K562 (cell line): ENCODE measurements around the gene TJP2. TPM values are rescaled to one million over a fixed set of nuclear protein-coding genes. Genes with fewer than 3 reads are reported as not detected.

Experiments
- ASH1L ChIP-seq: fragments of 450-650 bp; IDR thresholded peaks from 2 replicates; pipeline ENCODE4 v1.6.1; 2018; ENCODE audit warnings: borderline replicate concordance, mild to moderate bottlenecking, low read depth; ENCODE audit not compliant: partially characterized antibody
- BRCA1 ChIP-seq, 2 experiments: fragments of 450-650 bp in 1 of 2; sonication (generic) in 1 of 2; formaldehyde crosslinking in 1 of 2; IDR thresholded peaks; 2 replicates each; pipeline versions ENCODE4 v1.5.0 to v1.6.1; 2017 to 2020; ENCODE audit warnings: mild to moderate bottlenecking in 1 of 2, missing genetic modification reagents in 1 of 2
- CBFA2T2 ChIP-seq: fragments of 450-650 bp; conservative IDR thresholded peaks from 2 replicates; pipeline ENCODE4 v1.6.1; 2017; ENCODE audit warnings: mild to moderate bottlenecking
- CCAR2 ChIP-seq: fragments of 200-400 bp; formaldehyde crosslinking; IDR thresholded peaks from 2 replicates; pipeline ENCODE4 v1.6.1; 2017; ENCODE audit warnings: mild to moderate bottlenecking, low read depth, low read length
- GTF2E2 ChIP-seq: fragments of 200-800 bp; sonication (Bioruptor generic); IDR thresholded peaks from 2 replicates; pipeline ENCODE4 v1.6.1; 2016; ENCODE audit warnings: missing genetic modification characterization, missing compliant biosample characterization
- MAFK ChIP-seq: IDR thresholded peaks from 2 replicates; pipeline ENCODE4 v1.6.1; 2011; ENCODE audit warnings: low read length, improper control_type of control experiment
- MAX ChIP-seq: sonication (generic); formaldehyde crosslinking; IDR thresholded peaks from 2 replicates; pipeline ENCODE4 v1.9.0; 2022; ENCODE audit warnings: mild to moderate bottlenecking, missing genetic modification reagents
- MBD2 ChIP-seq: sonication (generic); IDR thresholded peaks from 2 replicates; pipeline ENCODE4 v1.6.1; 2016; ENCODE audit warnings: low read depth, borderline replicate concordance
- MCM3 ChIP-seq: fragments of 450-650 bp; IDR thresholded peaks from 2 replicates; pipeline ENCODE4 v1.6.1; 2016
- MED1 ChIP-seq: sonication (generic); formaldehyde crosslinking; IDR thresholded peaks from 2 replicates; pipeline ENCODE4 v1.8.1; 2023; ENCODE audit warnings: missing genetic modification reagents, borderline replicate concordance
- MITF ChIP-seq: IDR thresholded peaks from 2 replicates; pipeline ENCODE4 v1.6.1; 2014; ENCODE audit warnings: antibody characterized with exemption
- NBN ChIP-seq: fragments of 450-650 bp; IDR thresholded peaks from 2 replicates; pipeline ENCODE4 v1.6.1; 2016; ENCODE audit warnings: low read depth, mild to moderate bottlenecking
- NFRKB ChIP-seq: fragments of 450-650 bp; IDR thresholded peaks from 2 replicates; pipeline ENCODE4 v1.6.1; 2016; ENCODE audit warnings: low read depth
- PRMT5 ChIP-seq: sonication (generic); formaldehyde crosslinking; IDR thresholded peaks from 2 replicates; pipeline ENCODE4 v1.5.0; 2020; ENCODE audit warnings: missing genetic modification reagents
- SMAD4 ChIP-seq: fragments of 250-450 bp; sonication (Bioruptor Pico); conservative IDR thresholded peaks from 2 replicates; pipeline ENCODE4 v1.8.0; 2021; ENCODE audit warnings: inconsistent platforms, mild to moderate bottlenecking, moderate library complexity
- THRA ChIP-seq: fragments of 450-650 bp; IDR thresholded peaks from 2 replicates; pipeline ENCODE4 v1.6.1; 2017; ENCODE audit warnings: mild to moderate bottlenecking, moderate library complexity
- U2AF1 ChIP-seq: fragments of 200-400 bp; formaldehyde crosslinking; optimal IDR thresholded peaks from 2 replicates; pipeline ENCODE3; 2017; ENCODE audit warnings: mild to moderate bottlenecking, low read depth, low read length, moderate library complexity
- ZKSCAN1 ChIP-seq: fragments of 150-350 bp; IDR thresholded peaks from 2 replicates; pipeline ENCODE4 v1.6.1; 2016; ENCODE audit warnings: low read depth, low read length
- ZNF165 ChIP-seq: fragments of 250-450 bp; sonication (Bioruptor Pico); IDR thresholded peaks from 2 replicates; pipeline ENCODE4 v1.4.0; 2020; ENCODE audit warnings: borderline replicate concordance
- ZNF224 ChIP-seq: sonication (generic); formaldehyde crosslinking; IDR thresholded peaks from 2 replicates; pipeline ENCODE4 v1.8.0; 2022; ENCODE audit warnings: mild to moderate bottlenecking, missing genetic modification reagents
- ZNF3 ChIP-seq: fragments of 250-450 bp; sonication (Bioruptor Pico); IDR thresholded peaks from 2 replicates; pipeline ENCODE4 v1.5.0; 2021; ENCODE audit warnings: mild to moderate bottlenecking, moderate library complexity
- ZNF316 ChIP-seq: fragments of 450-650 bp; IDR thresholded peaks from 2 replicates; pipeline ENCODE4 v1.6.1; 2016
- ZNF717 ChIP-seq: fragments of 250-450 bp; sonication (Bioruptor Pico); IDR thresholded peaks from 2 replicates; pipeline ENCODE4 v1.5.0; 2021
- polyA plus RNA-seq, 8 experiments: library from polyadenylated mRNA; depleted of rRNA in 4 of 8; stranded (reverse) in 5 of 8; unstranded in 3 of 8; fragments of >200 nt; fragmentation: Nextera tagmentation in 2 of 8; fragmentation: Illumina TruSeq in 1 of 8; extraction: Ambion mirVana in 2 of 8; extraction: Trizol in 1 of 8; gene quantifications; 2 replicates each; pipeline versions ENCODE4 v1.2.1 to v1.2.3, GENCODE V29; 2011 to 2014; ENCODE audit warnings: inconsistent platforms in 1 of 8, missing spikeins in 1 of 8
- total RNA-seq, 7 experiments: library from RNA; depleted of rRNA in 6 of 7; stranded (reverse); fragments of >200 nt in 6 of 7; fragmentation: Illumina TruSeq in 2 of 7; extraction: Trizol in 2 of 7; gene quantifications; 2 replicates each; pipeline versions ENCODE4 v1.2.1 to v1.2.3, GENCODE V29; 2011 to 2021; ENCODE audit warnings: low replicate concordance in 1 of 7
- TF ChIP-seq, protein P1 (sequence below): sonication (generic); formaldehyde crosslinking; IDR thresholded peaks from 2 replicates; pipeline ENCODE4 v1.8.1; 2023; ENCODE audit warnings: mild to moderate bottlenecking, missing genetic modification reagents
- TF ChIP-seq, protein P2 (sequence below), 2 experiments: fragments of 450-650 bp in 1 of 2; sonication (generic) in 1 of 2; formaldehyde crosslinking in 1 of 2; IDR thresholded peaks in 1 of 2; conservative IDR thresholded peaks in 1 of 2; 2 replicates each; pipeline versions ENCODE4 v1.6.1 to v1.8.1; 2016 to 2023; ENCODE audit warnings: mild to moderate bottlenecking in 2 of 2, moderate library complexity in 2 of 2, inconsistent platforms in 1 of 2, missing genetic modification reagents in 1 of 2

Gene TJP2
- total and polyA plus RNA-seq, 9 of the 15 experiments (the other 6 are each of a cell fraction or from before 2014, with no cell fraction given) = 4.0 to 24.1 (median 16.8) TPM

- TF ChIP-seq MCM3 (no peak), ZKSCAN1 (no peak), MITF (peak; percentile 63; the same call in 1 of the 2 replicates), THRA (no peak), ASH1L (no peak), SMAD4 (peak; percentile 93), ZNF165 (CRISPR knock-in tag) (no peak), ZNF224 (CRISPR knock-in tag) (no peak), MAX (no peak), ZNF316 (peak; percentile 84), NFRKB (peak; percentile 26; the same call in 1 of the 2 replicates), CBFA2T2 (peak; percentile 99), CCAR2 (no peak), MED1 (CRISPR knock-in tag) (no peak), PRMT5 (CRISPR knock-in tag) (no peak), ZNF3 (CRISPR knock-in tag) (no peak), ZNF717 (CRISPR knock-in tag) (no peak), BRCA1 (IDR thresholded peaks at IDR 0.05) (no peak), BRCA1 (CRISPR knock-in tag; IDR thresholded peaks at IDR 0.05) (no peak), GTF2E2 (tag) (peak; percentile 24; the same call in 1 of the 2 replicates), MAFK (peak; percentile 58; the same call in 1 of the 2 replicates), NBN (peak; percentile 82), MBD2 (peak; percentile 63; the same call in 1 of the 2 replicates), U2AF1 (no peak)
- TF ChIP-seq, protein P1, sequence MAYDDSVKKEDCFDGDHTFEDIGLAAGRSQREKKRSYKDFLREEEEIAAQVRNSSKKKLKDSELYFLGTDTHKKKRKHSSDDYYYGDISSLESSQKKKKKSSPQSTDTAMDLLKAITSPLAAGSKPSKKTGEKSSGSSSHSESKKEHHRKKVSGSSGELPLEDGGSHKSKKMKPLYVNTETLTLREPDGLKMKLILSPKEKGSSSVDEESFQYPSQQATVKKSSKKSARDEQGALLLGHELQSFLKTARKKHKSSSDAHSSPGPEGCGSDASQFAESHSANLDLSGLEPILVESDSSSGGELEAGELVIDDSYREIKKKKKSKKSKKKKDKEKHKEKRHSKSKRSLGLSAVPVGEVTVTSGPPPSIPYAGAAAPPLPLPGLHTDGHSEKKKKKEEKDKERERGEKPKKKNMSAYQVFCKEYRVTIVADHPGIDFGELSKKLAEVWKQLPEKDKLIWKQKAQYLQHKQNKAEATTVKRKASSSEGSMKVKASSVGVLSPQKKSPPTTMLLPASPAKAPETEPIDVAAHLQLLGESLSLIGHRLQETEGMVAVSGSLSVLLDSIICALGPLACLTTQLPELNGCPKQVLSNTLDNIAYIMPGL (CRISPR knock-in tag) = no peak
- TF ChIP-seq, protein P2, sequence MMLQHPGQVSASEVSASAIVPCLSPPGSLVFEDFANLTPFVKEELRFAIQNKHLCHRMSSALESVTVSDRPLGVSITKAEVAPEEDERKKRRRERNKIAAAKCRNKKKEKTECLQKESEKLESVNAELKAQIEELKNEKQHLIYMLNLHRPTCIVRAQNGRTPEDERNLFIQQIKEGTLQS (IDR thresholded peaks at IDR 0.05) = peak; percentile 81
- TF ChIP-seq, protein P2 (CRISPR knock-in tag; conservative IDR thresholded peaks at IDR 0.05) = no peak
Observed at GRCh38 chr9:69215774-69216485, 41.9 kb downstream of the TJP2 start (continued).
